NCI-H2227 (cell line): ENCODE data around the gene COPS7A.
A peak's percentile ranks its signal among the peaks of the same experiment; 100 is the strongest.

Source experiments
- DNase-seq: peaks from one replicate; lab custom pipeline; 2025; ENCODE audit not compliant: unreplicated experiment; lab: John Stamatoyannopoulos, UW

The COPS7A gene

DNA sequence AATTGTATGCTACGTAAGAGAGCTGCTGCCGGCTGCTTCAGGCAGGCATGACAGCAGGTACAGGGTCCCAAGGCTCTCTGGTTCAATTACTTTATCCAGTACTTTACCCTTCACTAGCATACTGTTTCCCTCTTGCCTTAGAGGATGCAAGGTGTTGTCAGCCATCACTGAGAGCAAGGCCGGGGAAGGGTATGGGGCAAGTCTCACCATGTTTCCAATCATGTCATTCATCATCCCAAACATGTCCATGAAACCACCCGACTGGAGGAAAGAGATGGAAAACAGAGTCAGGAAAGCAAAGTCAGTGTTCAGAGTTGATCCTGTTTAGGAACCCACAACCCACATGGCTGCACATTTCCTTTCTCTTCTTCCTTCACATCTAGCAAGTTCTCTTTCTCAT lies 26.7 kb downstream of the COPS7A start:
- DNase-seq = no peak

DNA sequence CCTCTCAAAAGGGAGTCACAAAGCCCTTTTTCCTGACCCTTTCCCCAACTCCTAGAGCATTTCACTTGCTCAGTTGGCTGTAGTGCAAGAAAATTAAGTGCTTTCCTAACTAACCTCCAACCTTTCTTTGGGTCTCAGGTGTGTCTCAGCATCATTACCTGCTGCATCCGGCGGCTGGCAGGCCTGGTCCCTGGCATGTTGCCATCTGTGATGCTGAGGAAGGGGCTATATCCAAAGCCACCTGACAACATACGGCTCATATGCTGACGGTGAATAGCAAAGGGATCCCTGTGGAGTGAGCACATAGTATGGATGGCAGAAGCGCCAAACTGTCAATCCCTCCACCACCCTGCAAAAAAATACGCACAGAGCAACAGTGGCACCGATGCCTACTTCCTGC lies 27.9 kb downstream of the COPS7A start:
- DNase-seq = no peak

- DNase-seq = peak; percentile 75
Observed at GRCh38 chr12:6752167-6752920, 28.5 kb downstream of the COPS7A start.

DNA sequence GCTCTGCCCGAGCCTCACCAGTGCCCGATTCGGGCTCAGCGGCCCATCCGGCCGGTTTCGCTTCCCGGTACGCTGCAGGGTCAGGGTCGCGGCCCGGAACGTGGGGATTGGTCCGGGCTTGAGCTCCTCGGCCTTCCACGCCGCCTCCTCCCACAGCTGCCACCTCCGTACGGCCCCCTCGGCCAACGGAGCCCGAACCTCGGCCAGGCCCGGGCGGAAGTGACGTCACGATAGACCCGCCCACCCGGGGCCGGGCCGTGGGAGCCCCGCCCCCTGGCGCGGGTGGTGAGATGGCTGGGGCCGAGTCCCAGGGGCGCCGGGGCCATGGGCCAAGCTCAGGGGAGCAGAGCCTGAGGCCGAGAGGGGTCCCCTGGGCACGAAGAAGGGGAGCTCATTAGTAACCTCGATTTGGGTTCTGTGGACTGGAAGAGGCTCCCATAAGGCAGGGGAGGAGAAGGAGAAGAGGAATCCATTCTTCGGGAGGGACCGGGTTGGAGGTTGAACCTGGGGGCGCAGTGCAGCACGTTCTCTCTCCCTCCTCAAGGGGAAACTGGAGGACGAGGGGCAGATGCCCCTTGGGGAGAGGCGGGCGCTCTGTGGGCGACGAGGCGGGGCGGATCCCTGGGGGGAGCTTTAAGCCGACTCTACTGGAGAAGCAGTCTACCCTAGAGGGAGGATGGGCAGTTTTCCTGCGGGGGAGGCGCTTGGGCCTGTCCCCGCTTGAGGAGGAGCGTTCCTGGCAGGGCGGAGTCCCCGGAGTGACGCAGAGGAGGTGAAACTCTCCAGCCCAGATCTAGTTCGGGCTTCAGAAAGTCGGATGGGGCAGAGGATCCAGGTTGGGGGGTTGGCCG lies 29.3 kb downstream of the COPS7A start, which contains the start of gene MLF2:
MLF2 (minus strand) TSS at position 221 of the 851 bp plus-strand sequence. CDS start 807 bp downstream, outside the sequence.
- DNase-seq = peak; percentile 96

GRCh38 chr12:6753772-6754356 lies 30.0 kb downstream of the COPS7A start:
- DNase-seq = no peak

DNA sequence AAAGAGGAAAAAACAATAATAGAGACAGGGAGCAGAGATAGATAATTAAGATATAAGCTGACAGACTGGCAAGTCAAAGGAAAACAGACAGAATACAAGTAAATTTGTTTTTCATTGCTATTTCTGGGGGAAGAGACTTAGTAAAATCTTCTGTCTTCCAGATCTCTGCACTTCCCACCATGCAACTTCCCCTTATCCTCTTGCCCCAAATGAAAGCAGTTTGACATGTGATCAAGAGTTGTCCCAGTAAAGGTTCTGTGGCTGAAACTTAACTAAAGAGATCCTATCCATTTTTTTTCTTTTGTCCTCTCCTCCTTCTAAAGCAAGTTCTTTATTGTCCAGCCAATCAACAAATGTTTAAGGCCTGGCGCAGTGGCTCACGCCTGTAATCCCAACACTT lies 30.6 kb downstream of the COPS7A start:
- no peak for DNase-seq

DNA sequence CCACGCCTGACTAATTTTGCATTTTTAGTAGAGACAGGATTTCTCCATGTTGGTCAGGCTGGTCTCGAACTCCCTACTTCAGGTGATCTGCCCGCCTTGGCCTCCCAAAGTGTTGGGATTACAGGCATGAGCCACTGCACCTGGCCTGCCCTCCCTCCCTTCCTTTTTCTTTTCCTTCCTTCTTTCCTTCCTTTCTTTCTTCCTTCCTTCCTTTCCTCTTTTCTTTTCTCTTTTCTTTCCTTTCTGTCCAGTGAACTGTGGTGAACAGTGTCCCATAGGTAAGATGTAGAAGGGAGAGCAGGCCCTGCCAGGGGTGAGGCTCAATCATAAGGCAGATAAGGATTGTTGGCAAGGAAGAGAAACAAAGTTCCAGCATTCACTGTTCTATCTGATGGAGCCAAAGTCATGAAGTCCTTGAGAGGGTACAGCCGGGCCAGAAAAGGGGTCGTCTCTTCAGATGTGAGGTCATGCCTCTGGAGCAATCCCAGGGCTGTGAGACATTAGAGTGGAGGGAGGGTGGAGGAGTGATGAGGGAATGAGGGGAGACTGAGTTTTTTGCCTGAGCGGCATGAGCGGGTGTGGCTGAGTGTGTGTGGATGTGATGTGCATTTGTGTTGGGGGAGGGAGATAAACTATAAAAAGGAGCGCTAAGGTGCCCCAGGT lies 33.3 kb downstream of the COPS7A start:
- no peak for DNase-seq

GRCh38 chr12:6758506-6759095 lies 34.8 kb downstream of the COPS7A start:
- DNase-seq = no peak

DNA sequence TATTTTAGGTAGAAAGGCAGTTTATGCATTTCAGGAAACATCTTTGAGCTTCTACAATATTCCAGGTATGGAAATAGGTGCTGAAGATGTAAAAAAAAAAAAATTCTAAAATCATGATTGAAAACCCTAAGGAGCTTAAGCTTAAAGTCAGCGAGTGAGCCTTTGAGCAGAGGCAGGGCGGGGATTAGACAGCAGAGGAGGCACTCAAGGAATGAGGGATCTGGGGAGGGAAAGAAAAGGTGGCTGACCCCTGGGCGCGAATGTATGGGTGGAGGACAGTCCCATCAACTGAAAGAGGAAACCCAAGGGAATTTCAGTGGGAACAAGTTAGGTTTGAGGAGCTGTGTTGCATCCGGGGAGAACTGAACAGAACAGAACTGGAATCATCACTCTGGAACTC lies 35.9 kb downstream of the COPS7A start:
- no peak for DNase-seq

GRCh38 chr12:6763380-6763779 lies 39.5 kb downstream of the COPS7A start:
- no peak for DNase-seq

DNA sequence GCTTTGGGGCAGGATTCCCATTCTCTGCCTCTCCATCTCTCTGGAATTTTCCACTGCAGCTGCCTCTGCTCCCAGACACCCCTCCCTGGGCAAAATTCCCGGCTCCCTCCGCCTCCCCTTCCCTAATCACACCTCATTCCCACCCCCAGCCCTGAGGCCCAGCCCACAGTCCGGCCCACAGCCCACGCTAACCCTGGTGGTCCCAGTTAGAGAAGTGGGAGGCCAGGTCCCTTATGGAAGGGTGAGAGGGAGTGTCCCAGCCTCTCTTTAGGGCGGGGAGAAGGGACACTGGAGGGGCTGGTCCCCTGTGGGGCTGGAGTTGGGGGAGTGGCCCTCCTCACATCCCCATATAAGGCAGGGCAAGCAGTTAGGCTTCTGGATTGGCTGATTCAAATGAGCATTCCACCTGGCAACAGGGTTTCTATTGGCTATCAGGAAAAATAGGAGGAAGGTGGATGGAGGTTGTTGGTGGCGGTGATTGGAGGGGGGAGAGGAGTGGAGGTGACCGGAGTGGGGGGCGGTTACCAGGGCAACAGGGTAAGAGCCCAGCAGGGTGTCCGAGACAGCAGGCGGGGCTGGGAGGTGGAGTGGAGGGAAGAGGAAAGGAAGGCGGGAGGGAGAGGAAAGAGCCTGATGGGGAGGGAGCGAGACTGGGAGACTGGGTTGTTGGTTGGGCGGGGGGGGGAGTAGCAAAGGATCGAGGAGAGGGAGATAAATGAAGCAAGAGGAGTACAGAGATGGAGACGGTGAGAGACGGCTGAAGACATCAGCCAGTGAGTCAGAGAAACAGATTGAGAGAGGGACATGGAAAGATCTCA lies 40.4 kb downstream of the COPS7A start:
- DNase-seq = peak; percentile 95

GRCh38 chr12:6765048-6765633 lies 41.3 kb downstream of the COPS7A start:
- no peak for DNase-seq

DNA sequence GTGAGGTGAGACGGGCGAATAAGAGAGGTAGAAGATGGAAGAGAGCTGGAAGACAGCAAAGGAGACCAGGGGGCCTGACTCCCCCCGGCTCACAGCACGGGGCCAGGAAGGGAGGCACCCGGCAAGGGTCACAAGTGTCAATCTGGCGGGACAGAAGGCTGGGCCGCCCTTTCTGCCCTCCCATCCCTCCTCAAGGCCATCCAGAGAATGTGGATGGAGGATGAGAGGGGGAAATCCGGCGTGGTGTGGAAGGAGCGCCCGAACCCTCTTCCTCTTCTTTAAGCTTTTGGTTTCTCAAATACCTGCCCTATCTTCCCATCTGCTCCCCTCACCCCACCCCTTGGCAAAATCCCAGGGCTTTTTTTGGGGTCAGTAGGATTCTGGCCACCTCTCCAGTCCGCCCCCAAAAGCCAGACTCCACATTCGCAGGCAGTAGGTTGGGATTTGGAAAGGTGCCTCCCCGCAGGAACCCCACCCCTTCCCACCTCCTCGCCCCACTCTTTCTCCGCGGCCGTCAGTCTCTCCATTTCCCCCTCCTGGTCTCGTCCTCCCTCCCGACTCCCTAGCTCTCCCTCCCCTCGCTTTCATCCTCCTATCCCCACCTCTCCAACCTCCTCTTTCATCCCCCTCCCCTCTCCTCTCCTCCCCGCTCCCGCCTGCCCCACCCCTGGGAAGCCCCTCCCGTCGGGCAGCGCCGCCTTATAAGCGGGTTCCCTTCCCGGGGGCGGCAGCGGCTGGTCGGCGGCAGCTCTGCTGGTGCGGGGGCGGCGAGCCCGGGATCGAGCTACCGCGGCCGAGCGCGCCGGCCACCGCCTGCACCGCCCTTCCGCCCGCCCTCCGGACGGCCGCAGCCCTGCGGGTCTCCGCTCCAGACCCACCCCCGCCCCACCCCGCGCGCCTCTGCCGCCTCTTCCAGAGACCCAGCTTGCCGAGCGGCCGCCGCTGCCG lies 42.1 kb downstream of the COPS7A start, which contains the start of gene PTMS:
PTMS (plus strand) TSS at position 730 of the 948 bp plus-strand sequence. CDS start 343 bp downstream, outside the sequence.
- DNase-seq = peak; percentile 89

GRCh38 chr12:6766651-6767349 lies 43.0 kb downstream of the COPS7A start:
- DNase-seq = peak; percentile 66

DNA sequence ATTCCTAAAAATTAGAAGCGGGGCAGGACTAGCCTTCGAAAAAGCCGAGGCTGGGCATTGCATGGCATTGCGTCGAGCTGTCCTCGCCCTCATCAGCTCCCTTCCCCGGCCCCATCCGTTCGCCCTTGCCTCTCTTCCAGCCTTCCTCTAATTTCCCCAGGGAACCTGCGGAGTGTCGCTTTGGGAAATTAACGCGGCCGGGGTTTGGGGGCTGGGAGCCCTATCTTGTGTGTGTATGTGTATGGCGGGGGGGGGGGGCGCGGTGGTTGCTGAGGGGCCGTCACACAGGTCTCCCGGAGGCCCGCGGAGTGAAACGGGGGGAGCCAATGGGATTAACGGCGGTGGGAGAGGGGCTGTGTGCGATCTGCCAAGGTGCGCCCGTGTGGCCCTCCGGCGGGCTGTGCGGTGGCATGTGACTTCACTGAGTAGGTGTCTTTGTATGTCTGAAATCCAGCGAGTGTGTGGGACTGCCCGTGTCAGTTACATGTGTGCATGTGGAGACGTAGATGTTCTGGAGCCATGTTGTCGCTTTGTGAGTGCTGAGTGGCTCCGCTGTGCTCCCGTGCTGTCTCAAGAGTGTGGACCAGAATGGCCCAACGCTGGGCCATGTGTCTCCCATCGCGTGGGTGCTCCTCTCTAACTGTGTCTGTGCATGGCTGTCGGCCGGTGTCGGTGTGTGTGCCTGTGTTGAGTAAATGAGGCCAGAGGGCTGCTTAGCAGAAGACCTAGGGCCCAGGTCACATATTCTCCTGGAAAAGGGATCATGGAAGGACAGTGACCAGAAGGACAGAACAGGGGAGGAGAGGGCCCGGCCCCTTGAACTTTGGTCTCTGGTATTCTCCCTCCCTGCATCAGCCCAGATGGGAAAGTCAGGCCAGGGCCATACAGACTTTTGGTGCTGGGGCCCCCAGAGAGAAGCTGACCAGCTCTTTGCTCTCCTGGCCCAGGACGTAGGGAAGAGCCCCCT lies 43.8 kb downstream of the COPS7A start:
- peak; percentile 41 for DNase-seq

DNA sequence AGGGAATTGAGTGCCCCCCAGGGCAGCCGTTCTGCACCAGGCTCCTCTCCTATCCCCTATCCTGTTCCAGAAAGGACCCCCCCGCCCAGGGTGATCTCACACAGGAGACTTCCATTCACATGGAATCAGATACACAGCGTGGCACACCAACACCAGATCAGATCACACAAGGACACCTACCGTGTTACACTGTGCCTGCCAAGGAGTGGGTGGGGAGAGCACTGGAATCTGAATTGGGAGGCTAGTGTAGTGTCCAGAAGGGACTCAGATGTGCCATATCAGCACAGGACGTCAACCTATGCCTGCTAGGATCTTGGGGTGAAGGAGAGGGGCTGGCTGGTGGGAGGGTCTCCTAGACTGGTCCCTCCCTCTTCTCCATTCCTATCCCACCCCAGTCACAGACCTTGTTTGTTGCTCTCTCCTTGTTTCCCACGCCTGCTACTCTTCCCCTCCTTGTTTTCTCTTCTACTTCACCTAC lies 44.6 kb downstream of the COPS7A start:
- no peak for DNase-seq
